ENCODE data around the gene WDR4.
"Not testable (repeated sequence)": the region's sequence is repeated elsewhere in the genome, so short reads cannot be mapped to it uniquely, and the experiment has no call there.

WDR4 gene

GRCh38 chr21:42921927-42922326 lies 42.6 kb upstream of the WDR4 start:
- no peak for TF ChIP-seq CTCF (conservative IDR thresholded peaks at IDR 0.05; ENCODE audit: low read depth, low read length)

GRCh38 chr21:42918291-42918690 lies 39.0 kb upstream of the WDR4 start:
- TF ChIP-seq CTCF (conservative IDR thresholded peaks at IDR 0.05; ENCODE audit: low read depth, low read length), result no peak
- no peak overlapping the region for H3K4me3 ChIP-seq (ENCODE audit: low read length)
- no peak for DNase-seq (ENCODE audit: low read depth)

More at GRCh38 chr21:42921927-42922326, 42.6 kb upstream of the WDR4 start:
- no peak overlapping the region for H3K4me3 ChIP-seq (ENCODE audit: low read length)
- no peak for DNase-seq (ENCODE audit: low read depth)

GRCh38 chr21:42913476-42913875 lies 34.1 kb upstream of the WDR4 start:
- TF ChIP-seq CTCF (conservative IDR thresholded peaks at IDR 0.05; ENCODE audit: low read depth, low read length), result no peak
- DNase-seq (ENCODE audit: low read depth), result no peak
- H3K4me3 ChIP-seq (ENCODE audit: low read length), result no peak overlapping the region

- not testable (repeated sequence) for H3K4me3 ChIP-seq (ENCODE audit: low read length); DNase-seq (ENCODE audit: low read depth)
Observed at GRCh38 chr21:42911920-42912319, 32.6 kb upstream of the WDR4 start.

GRCh38 chr21:42908484-42908883 lies 29.1 kb upstream of the WDR4 start:
- DNase-seq (ENCODE audit: low read depth); H3K4me3 ChIP-seq (ENCODE audit: low read length): not testable (repeated sequence)

GRCh38 chr21:42906233-42906632 lies 26.9 kb upstream of the WDR4 start:
- DNase-seq (ENCODE audit: low read depth), result no peak
- no peak overlapping the region for H3K4me3 ChIP-seq (ENCODE audit: low read length)
- no peak for TF ChIP-seq CTCF (conservative IDR thresholded peaks at IDR 0.05; ENCODE audit: low read depth, low read length)

GRCh38 chr21:42905195-42905594 lies 25.9 kb upstream of the WDR4 start:
- no peak for DNase-seq (ENCODE audit: low read depth)
- no peak for TF ChIP-seq CTCF (conservative IDR thresholded peaks at IDR 0.05; ENCODE audit: low read depth, low read length)
- H3K4me3 ChIP-seq (ENCODE audit: low read length), result no peak overlapping the region

- no peak for TF ChIP-seq CTCF (conservative IDR thresholded peaks at IDR 0.05; ENCODE audit: low read depth, low read length)
- no peak for DNase-seq (ENCODE audit: low read depth)
- H3K4me3 ChIP-seq (ENCODE audit: low read length), result no peak overlapping the region
Observed at GRCh38 chr21:42903817-42904216, 24.5 kb upstream of the WDR4 start.
